Thyroid gland (tissue), 4 donors: ENCODE measurements around the gene DRC1.

Experiments used
- CTCF ChIP-seq, 6 experiments: fragments of 200-600 bp in 3 of 6; fragments of 450-650 bp in 3 of 6; sonication (generic) in 3 of 6; IDR thresholded peaks; one replicate each; pipeline ENCODE4 v1.5.1; 2016 to 2019; ENCODE audit warnings: antibody characterized with exemption in 6 of 6, mild to moderate bottlenecking in 2 of 6, inconsistent platforms in 1 of 6, moderate library complexity in 1 of 6
- POLR2A ChIP-seq, 2 donors: fragments of 450-650 bp; IDR thresholded peaks; one replicate each; pipeline ENCODE4 v1.6.1; 2017; ENCODE audit warnings: antibody characterized with exemption in 2 of 2, mild to moderate bottlenecking in 2 of 2, moderate library complexity in 1 of 2

GRCh38 chr2:26451700-26452099 is 50.0 kb downstream of the DRC1 start:
- TF ChIP-seq CTCF (IDR thresholded peaks at IDR 0.05) (no peak), POLR2A (IDR thresholded peaks at IDR 0.05) (no peak)
